ENCODE data around the gene ZNF316.

- no peak for TF ChIP-seq MTA3 (IDR thresholded peaks at IDR 0.05; ENCODE audit: borderline replicate concordance, low read length)
- no peak for TF ChIP-seq SMC3 (IDR thresholded peaks at IDR 0.05; ENCODE audit: borderline replicate concordance, low read length)
- TF ChIP-seq CTCF (IDR thresholded peaks at IDR 0.05 in 2 of 3, conservative IDR thresholded peaks at IDR 0.05 in 1 of 3; ENCODE audit: control insufficient read depth in 2 of 3, extremely low read depth in 1 of 3, insufficient read depth in 1 of 3, low read depth in 3 of 3, low read length in 3 of 3), result no peak
- no peak for TF ChIP-seq NFIC (IDR thresholded peaks at IDR 0.05; ENCODE audit: low read depth, low read length)
- TF ChIP-seq ZNF274 (IDR thresholded peaks at IDR 0.05; ENCODE audit: insufficient read depth, insufficient read length), result no peak
- no peak for TF ChIP-seq JUNB (IDR thresholded peaks at IDR 0.05)
- no peak for TF ChIP-seq CREB1 (IDR thresholded peaks at IDR 0.05; ENCODE audit: low read depth)
- no peak for TF ChIP-seq SIN3A (IDR thresholded peaks at IDR 0.05; ENCODE audit: low read depth, low read length)
- TF ChIP-seq EP300 (IDR thresholded peaks at IDR 0.05; ENCODE audit: borderline replicate concordance in 1 of 2, control insufficient read depth in 1 of 2, low read depth in 2 of 2, low read length in 2 of 2), result no peak
- no peak for TF ChIP-seq BCLAF1 (IDR thresholded peaks at IDR 0.05)
Observed at GRCh38 chr7:6642239-6642839, 5.2 kb downstream of the ZNF316 start.
